Vagina (tissue), 2 donors: Measurements from ENCODE around the gene KCNN1. TPM values are rescaled to one million over a fixed set of nuclear protein-coding genes. Genes with fewer than 3 reads are reported as not detected.

Experiments
- DNase-seq, 2 donors: peaks; one replicate each; pipeline ENCODE4 v3.0.0-alpha.2; 2017; ENCODE audit errors: extremely low spot score in 2 of 2
- H3K27ac ChIP-seq: fragments of 200-600 bp; sonication (generic); one replicate; pipeline ENCODE4 v1.5.1; 2019
- H3K27me3 ChIP-seq: fragments of 200-600 bp; sonication (generic); one replicate; pipeline ENCODE4 v1.5.1; 2019
- H3K36me3 ChIP-seq, 2 donors: fragments of 200-600 bp; sonication (generic); one replicate each; pipeline ENCODE4 v1.5.1; 2017 to 2019
- H3K4me1 ChIP-seq: fragments of 200-600 bp; sonication (generic); one replicate; pipeline ENCODE4 v1.5.1; 2019
- H3K4me3 ChIP-seq, 2 donors: fragments of 200-600 bp; sonication (generic); 1 replicate in 1 of 2; 2 replicates in 1 of 2; pipeline ENCODE4 v1.5.1; 2016 to 2019
- H3K9me3 ChIP-seq: fragments of 200-600 bp; sonication (generic); one replicate; pipeline ENCODE4 v1.5.1; 2019
- CTCF ChIP-seq, 3 experiments: fragments of 450-650 bp in 2 of 3; fragments of 200-600 bp in 1 of 3; sonication (generic) in 1 of 3; IDR thresholded peaks; one replicate each; pipeline ENCODE4 v1.5.1; 2017 to 2019; ENCODE audit warnings: antibody characterized with exemption in 3 of 3, mild to moderate bottlenecking in 2 of 3, moderate library complexity in 2 of 3
- POLR2A ChIP-seq, 2 donors: fragments of 450-650 bp; IDR thresholded peaks; one replicate each; pipeline ENCODE4 v1.6.1; 2017; ENCODE audit warnings: antibody characterized with exemption in 2 of 2, mild to moderate bottlenecking in 2 of 2, moderate library complexity in 2 of 2
- POLR2AphosphoS5 ChIP-seq, 2 donors: sonication (generic); formaldehyde crosslinking; IDR thresholded peaks; one replicate each; pipeline ENCODE4 v1.9.0; 2017; ENCODE audit warnings: antibody characterized with exemption in 2 of 2, mild to moderate bottlenecking in 2 of 2, low read depth in 1 of 2; ENCODE audit not compliant: insufficient read depth in 1 of 2
- intact Hi-C: fragments of 100-400 bp; cut with DNase I; formaldehyde crosslinking; loops from one replicate; pipeline ENCODE4 v1.15.1; 2023
- total RNA-seq: library from RNA; depleted of rRNA; stranded (reverse); fragments of >200 nt; gene quantifications from one replicate; pipeline ENCODE4 v1.2.3, GENCODE V29; 2016

Gene KCNN1
- total RNA-seq, 1 donor from 2014 or later, result 1.5 TPM

GRCh38 chr19:17947815-17948513 lies 18.9 kb upstream of the KCNN1 start:
- peak overlapping the region; percentile 57 for H3K27ac ChIP-seq

GRCh38 chr19:17948514-17948900 lies 18.4 kb upstream of the KCNN1 start:
- Histone ChIP-seq H3K27ac (peak overlapping the region; percentile 57), H3K4me1 (peaks cover 53% of the 10 kb centered on the region), H3K27me3 (peaks cover 18% of the 10 kb centered on the region), H3K36me3 (no peaks in the 10 kb centered on the region), H3K9me3 (no peaks in the 10 kb centered on the region), H3K4me3 (peak overlapping the region; percentile 56 to 67)
- no peak for TF ChIP-seq CTCF (IDR thresholded peaks at IDR 0.05)
- TF ChIP-seq POLR2A (IDR thresholded peaks at IDR 0.05), result no peak
- no peak for TF ChIP-seq POLR2AphosphoS5 (IDR thresholded peaks at IDR 0.05; ENCODE audit: insufficient read depth in 1 of 2, low read depth in 1 of 2)
- intact Hi-C loops, result no loop called here
- DNase-seq, result no peak

More at GRCh38 chr19:17947815-17948513, 18.9 kb upstream of the KCNN1 start:
- peaks cover 53% of the 10 kb centered on the region for H3K4me1 ChIP-seq
- no peaks in the 10 kb centered on the region for H3K36me3 ChIP-seq
- TF ChIP-seq POLR2A (IDR thresholded peaks at IDR 0.05), result no peak
- intact Hi-C loops, result loop anchor here (2.0 kb wide), 1 partner anchor 103 kb away; no protein-coding TSS in a partner anchor
- no peak for DNase-seq
- H3K27me3 ChIP-seq, result peaks cover 18% of the 10 kb centered on the region
- H3K4me3 ChIP-seq, result peak overlapping the region; percentile 56 to 67
- no peaks in the 10 kb centered on the region for H3K9me3 ChIP-seq

GRCh38 chr19:17948931-17949930 lies 17.7 kb upstream of the KCNN1 start:
- no peaks in the 10 kb centered on the region for H3K9me3 ChIP-seq
- intact Hi-C loops, result no loop called here
- H3K27me3 ChIP-seq, result peaks cover 18% of the 10 kb centered on the region
- no peak overlapping the region for H3K27ac ChIP-seq
- TF ChIP-seq CTCF (IDR thresholded peaks at IDR 0.05) (no peak), POLR2AphosphoS5 (IDR thresholded peaks at IDR 0.05; ENCODE audit: insufficient read depth in 1 of 2, low read depth in 1 of 2) (no peak), POLR2A (IDR thresholded peaks at IDR 0.05) (no peak)
- H3K36me3 ChIP-seq, result no peaks in the 10 kb centered on the region
- no peak for DNase-seq
- peaks cover 53% of the 10 kb centered on the region for H3K4me1 ChIP-seq
- H3K4me3 ChIP-seq, result peak overlapping the region in 1 of 2 donors; percentile 67

GRCh38 chr19:17949956-17950309 lies 17.0 kb upstream of the KCNN1 start:
- Histone ChIP-seq H3K27me3 (peaks cover 18% of the 10 kb centered on the region), H3K4me1 (peaks cover 53% of the 10 kb centered on the region), H3K27ac (no peak overlapping the region), H3K4me3 (no peak overlapping the region), H3K9me3 (no peaks in the 10 kb centered on the region), H3K36me3 (no peaks in the 10 kb centered on the region)
- intact Hi-C loops, result no loop called here
- TF ChIP-seq POLR2A (IDR thresholded peaks at IDR 0.05) (no peak), POLR2AphosphoS5 (IDR thresholded peaks at IDR 0.05; ENCODE audit: insufficient read depth in 1 of 2, low read depth in 1 of 2) (no peak), CTCF (IDR thresholded peaks at IDR 0.05) (no peak)
- DNase-seq, result no peak

- DNase-seq, result no peak
- Histone ChIP-seq H3K36me3 (no peaks in the 10 kb centered on the region), H3K4me1 (peaks cover 53% of the 10 kb centered on the region), H3K27me3 (peaks cover 18% of the 10 kb centered on the region), H3K4me3 (peak overlapping the region in 1 of 2 donors; percentile 1), H3K27ac (no peak overlapping the region), H3K9me3 (no peaks in the 10 kb centered on the region)
- intact Hi-C loops, result no loop called here
- TF ChIP-seq CTCF (IDR thresholded peaks at IDR 0.05) (no peak), POLR2AphosphoS5 (IDR thresholded peaks at IDR 0.05; ENCODE audit: insufficient read depth in 1 of 2, low read depth in 1 of 2) (no peak), POLR2A (IDR thresholded peaks at IDR 0.05) (no peak)
These were observed 16.4 kb upstream of the KCNN1 start for GRCh38 chr19:17950310-17951156.
